ES-I3 (cell line): ENCODE data around the gene STK32A.

Experiments used
- H3K36me3 ChIP-seq: 2 replicates; pipeline ENCODE4 v1.6.1; 2013; ENCODE audit warnings: mild to moderate bottlenecking, low read length, control low read depth, moderate library complexity; ENCODE audit not compliant: insufficient read depth
- H3K4me1 ChIP-seq: 2 replicates; pipeline ENCODE4 v1.6.1; 2013; ENCODE audit warnings: mild to moderate bottlenecking, control low read depth, low read length; ENCODE audit not compliant: insufficient read depth
- H3K9ac ChIP-seq: 2 replicates; pipeline ENCODE4 v1.6.1; 2013; ENCODE audit warnings: low read depth, mild to moderate bottlenecking, low read length, moderate library complexity
- H3K9me3 ChIP-seq: 2 replicates; pipeline ENCODE4 v1.6.1; 2013; ENCODE audit warnings: mild to moderate bottlenecking, low read length, moderate library complexity; ENCODE audit not compliant: control insufficient read depth, insufficient read depth

STK32A gene

DNA sequence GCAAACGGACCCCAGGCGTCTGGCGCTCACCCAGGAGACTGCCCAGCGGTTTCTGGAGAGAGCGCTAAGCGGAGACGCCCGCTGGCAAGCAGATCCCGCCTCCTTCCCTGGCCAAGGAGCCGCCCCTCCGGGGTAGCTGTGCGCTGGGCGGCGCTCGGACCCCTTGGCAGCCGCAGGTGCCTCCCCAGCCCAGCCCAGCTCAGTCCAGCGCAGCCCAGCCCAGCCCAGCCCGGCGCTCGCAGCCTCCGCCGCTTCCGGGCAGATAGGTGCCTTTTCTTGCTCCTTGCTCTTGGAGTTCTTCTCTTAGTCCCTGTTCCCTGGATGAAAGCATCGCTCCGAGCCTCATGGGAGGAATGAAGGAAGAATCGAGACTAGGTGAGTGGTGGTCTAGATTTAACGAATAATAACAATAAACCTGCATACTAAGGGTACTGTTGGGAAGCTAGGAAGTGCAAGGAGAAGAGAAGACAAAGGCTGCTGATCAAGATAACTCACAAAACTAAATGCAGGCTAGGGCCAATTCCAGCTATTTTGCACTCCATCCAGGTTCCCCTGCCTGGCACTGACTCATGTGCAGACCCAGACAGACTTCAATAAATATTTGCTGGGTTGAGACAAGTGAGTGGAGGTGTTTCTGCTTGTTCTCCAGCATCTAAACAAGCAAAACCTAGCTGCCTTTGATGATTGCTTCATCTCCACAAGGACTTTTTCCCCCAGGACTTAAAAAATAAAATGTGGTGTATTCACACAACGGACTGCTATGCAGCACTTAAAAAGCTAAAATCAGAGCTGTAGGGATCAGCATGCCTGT is at the start of gene STK32A:
Gene STK32A (plus strand): TSS at position 202 of the 811 bp plus-strand sequence. CDS start 4,609 bp downstream, outside the sequence.
- Histone ChIP-seq H3K9ac (peak within 1 kb of the TSS; percentile 77), H3K36me3 (no peaks in the 10 kb centered on the region), H3K4me1 (peaks cover 1% of the 10 kb centered on the region), H3K9me3 (no peaks in the 10 kb centered on the region)

DNA sequence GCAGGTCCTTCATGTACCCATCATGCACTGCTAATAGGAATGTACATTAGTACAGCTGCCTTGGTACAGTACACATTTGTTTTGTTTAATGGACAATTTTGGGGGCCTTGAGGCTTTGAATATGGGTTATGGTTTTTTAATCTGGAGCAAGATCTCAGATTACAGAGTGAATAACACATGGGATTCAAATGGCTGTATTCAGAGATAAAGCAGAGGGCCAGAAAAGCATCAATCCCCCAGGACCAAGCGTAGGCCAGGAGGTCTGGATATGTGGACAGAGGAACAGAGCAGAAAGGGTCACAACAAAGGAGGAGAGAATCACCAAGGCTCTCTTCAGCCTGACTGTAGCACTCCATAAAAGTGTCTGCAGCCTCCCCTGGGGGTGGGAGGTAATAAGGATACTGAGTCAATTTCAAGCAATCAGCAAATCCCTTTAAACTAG is 47.7 kb upstream of the STK32A start:
- Histone ChIP-seq H3K9ac (no peak overlapping the region), H3K36me3 (no peaks in the 10 kb centered on the region), H3K9me3 (no peaks in the 10 kb centered on the region), H3K4me1 (peaks cover 14% of the 10 kb centered on the region)

DNA sequence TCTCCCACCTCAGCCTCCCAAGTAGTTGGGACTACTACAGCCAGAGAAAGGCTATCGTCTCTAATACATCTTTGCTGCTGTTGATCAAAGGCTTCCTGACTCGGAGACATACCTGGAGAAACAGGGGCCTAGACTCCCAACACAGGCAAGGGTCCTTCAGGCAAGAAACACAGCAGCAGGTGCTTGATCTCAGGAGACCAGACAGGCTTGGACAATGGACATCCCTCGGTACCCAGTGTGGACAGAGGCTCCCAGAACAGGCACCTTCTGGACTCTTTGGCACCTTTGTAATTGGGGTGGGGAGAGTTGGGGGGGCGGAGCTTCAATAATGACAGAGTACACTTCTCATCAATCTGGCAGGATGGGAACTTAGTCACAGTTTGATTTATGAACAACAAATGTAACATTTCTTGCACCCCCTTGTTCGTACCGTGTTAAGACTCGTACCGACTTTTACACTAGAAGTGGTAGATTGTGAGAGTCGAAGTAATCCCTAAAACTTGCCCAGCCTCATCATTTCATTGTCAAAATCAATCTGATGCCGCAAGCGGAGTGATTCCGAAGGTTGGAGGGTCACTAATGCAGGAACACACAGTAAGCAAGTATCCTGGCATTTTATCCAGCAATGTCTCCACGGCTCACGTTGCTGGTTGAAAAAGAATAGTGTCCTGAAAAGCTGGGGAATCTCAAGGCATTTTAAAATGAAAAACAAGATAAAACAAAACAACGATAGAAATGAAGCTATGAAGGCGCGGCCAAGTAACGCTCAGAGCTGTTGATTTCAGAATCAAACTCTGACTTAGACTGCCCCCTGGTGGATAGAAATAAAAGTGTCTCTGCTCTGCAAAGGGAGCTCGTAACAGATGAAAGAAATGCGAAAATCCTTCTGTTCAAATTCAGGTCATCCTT is 46.4 kb upstream of the STK32A start:
- Histone ChIP-seq H3K9ac (no peak overlapping the region), H3K9me3 (no peaks in the 10 kb centered on the region), H3K4me1 (peaks cover 19% of the 10 kb centered on the region), H3K36me3 (no peaks in the 10 kb centered on the region)

GRCh38 chr5:147189109-147189424 is 45.8 kb upstream of the STK32A start:
- Histone ChIP-seq H3K9ac (no peak overlapping the region), H3K9me3 (no peaks in the 10 kb centered on the region)

GRCh38 chr5:147190331-147190730 is 44.5 kb upstream of the STK32A start:
- no peaks in the 10 kb centered on the region for H3K36me3 ChIP-seq
- no peak overlapping the region for H3K9ac ChIP-seq
- H3K9me3 ChIP-seq = no peaks in the 10 kb centered on the region
- peaks cover 19% of the 10 kb centered on the region for H3K4me1 ChIP-seq

More at GRCh38 chr5:147189109-147189424, 45.8 kb upstream of the STK32A start:
- H3K4me1 ChIP-seq = peaks cover 19% of the 10 kb centered on the region
- no peaks in the 10 kb centered on the region for H3K36me3 ChIP-seq

GRCh38 chr5:147193123-147193522 is 41.7 kb upstream of the STK32A start:
- Histone ChIP-seq H3K9ac (no peak overlapping the region), H3K9me3 (no peaks in the 10 kb centered on the region), H3K36me3 (no peaks in the 10 kb centered on the region), H3K4me1 (peaks cover 19% of the 10 kb centered on the region)

DNA sequence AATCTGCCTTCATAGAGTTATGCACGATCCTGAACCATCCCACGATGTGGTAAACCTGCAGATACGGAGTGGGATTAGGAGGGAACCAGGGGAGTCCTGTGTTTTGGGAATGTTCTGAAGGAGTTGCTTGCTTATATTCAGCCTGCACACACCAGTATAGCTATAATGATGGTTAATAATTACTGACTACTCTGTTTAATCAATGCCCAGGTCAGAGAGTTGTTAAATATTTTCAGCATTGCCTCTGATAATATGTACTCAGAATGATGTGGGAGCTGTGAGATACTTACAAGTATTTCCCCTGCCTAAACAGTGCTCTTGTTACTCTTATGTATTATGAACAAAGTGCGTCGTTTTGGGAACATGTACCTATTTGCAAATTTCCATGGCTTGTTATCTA is 34.8 kb upstream of the STK32A start:
- no peak overlapping the region for H3K9ac ChIP-seq
- H3K4me1 ChIP-seq = no peaks in the 10 kb centered on the region
- 0 out of 2 replicates have a peak, but pooled peaks cover 2% of the 10 kb centered on the region for H3K9me3 ChIP-seq
- no peaks in the 10 kb centered on the region for H3K36me3 ChIP-seq

DNA sequence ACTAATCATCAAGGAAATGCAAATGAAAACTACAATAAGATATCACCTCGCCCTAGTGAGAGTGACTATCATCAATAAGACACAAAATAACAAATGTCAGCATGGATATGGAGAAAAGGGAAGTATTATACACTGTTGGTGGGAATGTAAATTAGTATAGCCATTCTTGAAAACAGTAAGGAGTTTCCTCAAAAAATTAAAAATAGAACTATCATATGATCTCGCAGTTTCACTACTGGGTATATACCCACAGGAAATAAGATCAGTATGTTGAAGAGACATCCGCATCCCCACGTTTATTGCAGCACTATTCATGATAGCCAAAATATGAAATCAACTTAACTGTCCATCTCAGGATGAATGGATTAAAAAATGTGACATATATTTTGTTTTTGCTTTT is 31.6 kb upstream of the STK32A start:
- no peaks in the 10 kb centered on the region for H3K36me3 ChIP-seq
- no peaks in the 10 kb centered on the region for H3K4me1 ChIP-seq
- no peak overlapping the region for H3K9ac ChIP-seq
- 0 out of 2 replicates have a peak, but pooled peaks cover 2% of the 10 kb centered on the region for H3K9me3 ChIP-seq

GRCh38 chr5:147204576-147204975 is 30.2 kb upstream of the STK32A start:
- Histone ChIP-seq H3K4me1 (no peaks in the 10 kb centered on the region), H3K36me3 (no peaks in the 10 kb centered on the region), H3K9me3 (0 out of 2 replicates have a peak, but pooled peaks cover 2% of the 10 kb centered on the region), H3K9ac (no peak overlapping the region)

DNA sequence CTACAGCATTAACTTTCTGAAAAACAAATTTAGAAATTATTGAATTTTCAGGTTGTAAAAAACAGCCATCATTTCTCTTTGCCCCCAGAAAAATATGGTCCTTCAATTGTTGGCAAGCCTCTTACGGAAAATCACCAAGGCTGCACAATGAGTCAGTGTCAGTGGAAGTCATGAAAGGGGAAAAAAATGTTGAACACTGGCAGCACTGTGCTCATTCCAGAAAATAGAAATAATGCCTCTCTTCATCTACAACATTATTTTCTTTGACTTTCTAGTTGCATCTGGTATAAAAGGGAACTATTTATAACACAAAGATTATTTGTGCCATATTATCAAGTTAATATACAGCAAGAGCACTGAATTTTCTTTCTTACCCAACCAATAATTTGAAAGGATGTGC is 26.7 kb upstream of the STK32A start:
- Histone ChIP-seq H3K9ac (no peak overlapping the region), H3K36me3 (no peaks in the 10 kb centered on the region), H3K9me3 (no peaks in the 10 kb centered on the region), H3K4me1 (no peaks in the 10 kb centered on the region)

DNA sequence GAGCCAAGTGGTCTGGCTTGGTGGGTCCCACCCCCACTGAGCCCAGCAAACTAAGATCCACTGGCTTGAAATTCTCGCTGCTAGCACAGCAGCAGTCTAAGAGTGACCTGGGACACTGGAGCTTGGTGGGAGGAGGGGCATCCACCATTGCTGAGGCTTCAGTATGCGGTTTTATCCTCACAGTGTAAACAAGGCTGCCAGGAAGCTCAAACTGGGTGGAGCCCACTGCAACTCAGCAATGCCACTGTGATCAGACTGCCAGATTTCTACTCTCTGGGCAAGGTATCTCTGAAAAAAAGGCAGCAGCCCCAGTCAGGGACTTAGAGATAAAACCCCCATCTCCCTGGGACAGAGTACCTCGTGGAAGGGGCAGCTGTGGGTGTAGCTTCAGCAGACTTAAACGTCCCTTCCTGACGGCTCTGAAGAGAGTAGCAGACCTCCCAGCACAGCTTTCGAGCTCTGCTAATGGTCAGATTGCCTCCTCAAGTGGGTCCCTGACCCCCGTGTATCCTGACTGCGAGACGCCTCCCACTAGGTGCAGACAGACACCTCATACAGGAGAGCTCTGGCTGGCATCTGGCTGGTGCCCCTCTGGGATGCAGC is 18.2 kb upstream of the STK32A start:
- Histone ChIP-seq H3K36me3 (no peaks in the 10 kb centered on the region), H3K9ac (peak overlapping the region; percentile 17; the same call in 1 of the 2 replicates), H3K9me3 (no peaks in the 10 kb centered on the region), H3K4me1 (peaks cover 10% of the 10 kb centered on the region; the same call in 1 of the 2 replicates)

- Histone ChIP-seq H3K9me3 (no peaks in the 10 kb centered on the region), H3K9ac (no peak overlapping the region), H3K36me3 (no peaks in the 10 kb centered on the region), H3K4me1 (no peaks in the 10 kb centered on the region)
These were observed 11.5 kb upstream of the STK32A start for GRCh38 chr5:147223343-147223742.

DNA sequence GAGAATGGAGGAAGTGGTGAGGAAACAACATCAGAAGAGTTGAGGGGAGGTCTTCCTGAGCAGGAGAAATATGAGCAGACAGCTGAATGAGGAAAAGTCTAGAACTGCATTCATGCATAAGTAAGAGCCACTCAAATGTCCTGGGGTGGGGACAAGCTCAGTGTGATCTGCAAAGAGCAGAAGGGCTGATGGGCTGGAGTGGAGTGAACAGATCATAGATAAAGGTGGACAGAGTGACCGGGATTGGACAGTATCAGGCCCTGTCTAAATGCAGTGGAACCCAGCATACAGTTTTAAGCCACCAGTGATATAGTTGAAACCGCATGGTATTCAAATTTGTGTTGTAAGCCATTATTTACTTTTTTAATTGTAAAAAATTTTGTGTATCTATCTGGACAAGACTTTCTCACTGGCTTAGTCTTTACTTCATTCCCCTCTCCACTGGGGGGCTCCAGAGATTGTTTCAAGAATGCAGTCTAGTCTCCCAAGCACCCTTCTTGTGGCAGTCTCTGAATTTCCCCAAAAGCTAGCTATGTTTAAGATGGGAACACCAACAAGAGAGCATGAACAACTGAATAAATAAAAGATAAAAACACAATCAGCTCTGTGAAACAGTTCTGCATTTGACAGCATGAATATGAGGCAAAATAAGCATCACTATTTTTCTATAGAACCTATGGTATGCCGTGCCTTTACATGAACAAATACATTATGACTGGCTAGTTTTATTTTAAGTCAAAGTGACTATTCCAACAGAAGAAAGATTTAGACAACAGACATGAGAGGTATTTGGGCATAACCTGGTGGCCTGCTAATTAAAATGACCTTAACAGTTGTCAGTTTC is 10.7 kb upstream of the STK32A start:
- no peaks in the 10 kb centered on the region for H3K4me1 ChIP-seq
- no peak overlapping the region for H3K9ac ChIP-seq
- H3K9me3 ChIP-seq = no peaks in the 10 kb centered on the region
- H3K36me3 ChIP-seq = no peaks in the 10 kb centered on the region

GRCh38 chr5:147225938-147226337 is 8.9 kb upstream of the STK32A start:
- Histone ChIP-seq H3K36me3 (no peaks in the 10 kb centered on the region), H3K9ac (no peak overlapping the region), H3K9me3 (no peaks in the 10 kb centered on the region)

More at GRCh38 chr5:147225938-147226337, 8.9 kb upstream of the STK32A start:
- H3K4me1 ChIP-seq = no peaks in the 10 kb centered on the region
